B cell (primary cell): ENCODE measurements around the gene SPEN. TPM values are rescaled to one million over a fixed set of nuclear protein-coding genes. Genes with fewer than 3 reads are reported as not detected.

ENCODE experiments used
- ATAC-seq: fragments of 200-7000 bp; cut with Tn5 transposase; one replicate; pipeline ENCODE4 v1.10.0; 2021; ENCODE audit warnings: low read depth, mild to moderate bottlenecking, moderate number of reproducible peaks, moderate library complexity
- CTCF ChIA-PET: fragments of 350-600 bp; sonication (Branson Sonifier 250); formaldehyde crosslinking; loops from one replicate; lab custom pipeline; 2021; ENCODE audit warnings: antibody characterized with exemption, inconsistent platforms; lab: Charles Lee
- POLR2A ChIA-PET: fragments of 350-600 bp; sonication (Branson Sonifier 250); formaldehyde crosslinking; loops from one replicate; lab custom pipeline; 2021; ENCODE audit warnings: antibody characterized with exemption; lab: Charles Lee
- DNase-seq: peaks from one replicate; pipeline ENCODE4 v3.0.0; 2013
- H2AFZ ChIP-seq: 2 replicates; pipeline ENCODE4 v1.6.1; 2012; ENCODE audit warnings: mild to moderate bottlenecking, low read depth, low read length; ENCODE audit not compliant: insufficient read depth, poor library complexity, severe bottlenecking
- H3K27ac ChIP-seq, 2 donors: 1 replicate in 1 of 2; 2 replicates in 1 of 2; pipeline ENCODE4 v1.5.1; 2012 to 2013; ENCODE audit warnings: low read length in 2 of 2, mild to moderate bottlenecking in 2 of 2, moderate library complexity in 1 of 2
- H3K27me3 ChIP-seq, 4 experiments: fragments of 200-600 bp in 1 of 4; sonication (generic) in 1 of 4; replicated peaks in 1 of 4; 1 replicate in 2 of 4; 2 replicates in 2 of 4; pipeline versions ENCODE4 v1.6.1 to v1.7.0; 2013 to 2016; ENCODE audit warnings: low read length in 3 of 4, mild to moderate bottlenecking in 2 of 4, mixed read lengths in 1 of 4, moderate library complexity in 1 of 4; ENCODE audit not compliant: insufficient read depth in 4 of 4, control insufficient read depth in 3 of 4; ENCODE audit errors: control extremely low read depth in 1 of 4
- H3K36me3 ChIP-seq, 2 experiments: replicated peaks in 1 of 2; 1 replicate in 1 of 2; 2 replicates in 1 of 2; pipeline versions ENCODE4 v1.6.1 to v1.7.1; 2013; ENCODE audit warnings: low read length in 1 of 2; ENCODE audit not compliant: insufficient read depth in 2 of 2, control insufficient read depth in 1 of 2; ENCODE audit errors: control extremely low read depth in 1 of 2, extremely low read depth in 1 of 2
- H3K4me1 ChIP-seq, 2 donors: fragments of 200-600 bp in 1 of 2; sonication (generic) in 1 of 2; 1 replicate in 1 of 2; 2 replicates in 1 of 2; pipeline versions ENCODE4 v1.5.1 to v1.6.1; 2013 to 2017; ENCODE audit warnings: low read length in 2 of 2; ENCODE audit not compliant: control insufficient read depth in 2 of 2, insufficient read depth in 2 of 2
- H3K4me2 ChIP-seq: replicated peaks from 2 replicates; pipeline ENCODE3; 2012; ENCODE audit warnings: mild to moderate bottlenecking, low read depth, low read length; ENCODE audit not compliant: poor library complexity, severe bottlenecking
- H3K4me3 ChIP-seq, 5 experiments: fragments of 200-600 bp in 1 of 5; sonication (generic) in 1 of 5; 1 replicate in 3 of 5; 2 replicates in 2 of 5; pipeline versions ENCODE4 v1.5.1 to v1.7.0; 2011 to 2016; ENCODE audit warnings: low read length in 4 of 5, mild to moderate bottlenecking in 4 of 5, low read depth in 2 of 5, control low read depth in 1 of 5, moderate library complexity in 1 of 5; ENCODE audit not compliant: insufficient read depth in 1 of 5; ENCODE audit errors: control extremely low read depth in 1 of 5, extremely low read depth in 1 of 5
- H3K79me2 ChIP-seq: fragments of 200-600 bp; sonication (generic); one replicate; pipeline ENCODE4 v1.6.0; 2016; ENCODE audit warnings: low read length; ENCODE audit not compliant: control insufficient read depth, insufficient read depth
- H3K9ac ChIP-seq: fragments of 200-600 bp; sonication (generic); 2 replicates; pipeline ENCODE4 v1.6.1; 2017; ENCODE audit warnings: mild to moderate bottlenecking, low read length, moderate library complexity
- H3K9me3 ChIP-seq, 3 donors: one replicate each; pipeline versions ENCODE4 v1.6.1 to v1.7.1; 2013; ENCODE audit warnings: low read length in 2 of 3; ENCODE audit not compliant: control insufficient read depth in 2 of 3, insufficient read depth in 1 of 3; ENCODE audit errors: control extremely low read depth in 1 of 3
- H4K20me1 ChIP-seq: 2 replicates; pipeline ENCODE4 v1.6.0; 2012; ENCODE audit warnings: mild to moderate bottlenecking, low read length; ENCODE audit not compliant: insufficient read depth, control insufficient read depth, poor library complexity, severe bottlenecking
- H3K27ac Mint-ChIP-seq: one replicate; pipeline ENCODE4 v1.8.0; 2021; ENCODE audit warnings: mixed read lengths
- H3K27me3 Mint-ChIP-seq: one replicate; pipeline ENCODE4 v1.8.0; 2021; ENCODE audit warnings: mixed read lengths
- H3K4me1 Mint-ChIP-seq: one replicate; pipeline ENCODE4 v1.8.0; 2021; ENCODE audit warnings: mixed read lengths
- H3K4me3 Mint-ChIP-seq: one replicate; pipeline ENCODE4 v1.8.0; 2021; ENCODE audit warnings: mixed read lengths
- H3K9me3 Mint-ChIP-seq: one replicate; pipeline ENCODE4 v1.8.0; 2022; ENCODE audit warnings: mixed read lengths; ENCODE audit not compliant: insufficient read depth
- CTCF ChIP-seq: fragments of 200-600 bp; IDR thresholded peaks from one replicate; pipeline ENCODE4 v1.8.0; 2022; ENCODE audit warnings: antibody characterized with exemption, mild to moderate bottlenecking
- EZH2 ChIP-seq: IDR thresholded peaks from 2 replicates; pipeline ENCODE4 v1.6.1; 2012; ENCODE audit warnings: borderline replicate concordance, low read depth, mild to moderate bottlenecking, moderate library complexity, low read length; ENCODE audit not compliant: insufficient read depth, poor library complexity, severe bottlenecking
- WGBS: methylation state at CpG from one replicate; pipeline ENCODE4 v1.1.5; 2013; ENCODE audit warnings: missing lambda C conversion rate; ENCODE audit not compliant: insufficient coverage; 5-methylcytosine and 5-hydroxymethylcytosine counted together
- intact Hi-C: fragments of 100-400 bp; cut with micrococcal nuclease; formaldehyde crosslinking; loops from one replicate; pipeline ENCODE4 v1.10.0; 2022
- polyA plus RNA-seq: library from polyadenylated mRNA; depleted of rRNA; stranded (reverse); fragments of >200 nt; gene quantifications from 2 replicates; pipeline ENCODE4 v1.2.3, GENCODE V29; 2012
- total RNA-seq, 2 donors: library from RNA; stranded (reverse); fragments of 120-200 nt in 1 of 2; gene quantifications; 1 replicate in 1 of 2; 2 replicates in 1 of 2; pipeline versions ENCODE4 v1.2.3 to v1.2.4, GENCODE V29; 2013 to 2022

SPEN gene
- total and polyA plus RNA-seq, 2 donors (not counting 1 experiment from before 2014, with no cell fraction given): 29.1 to 126 TPM

- Histone ChIP-seq H3K9ac (no peak overlapping the region), H3K27me3 (no peaks in the 10 kb centered on the region), H3K4me2 (peak overlapping the region; percentile 72), H3K4me1 (peaks cover 56 to 67% of the 10 kb centered on the region in 2 donors), H4K20me1 (no peaks in the 10 kb centered on the region), H3K4me3 (no peak overlapping the region), H3K36me3 (peaks cover 0 to 25% of the 10 kb centered on the region in 2 experiments), H3K79me2 (peaks cover 64% of the 10 kb centered on the region), H3K9me3 (peaks cover 0 to 4% (median 0%) of the 10 kb centered on the region in 3 donors), H3K27ac (peak overlapping the region; percentile 86 to 88), H2AFZ (no peak overlapping the region)
- peak overlapping the region; percentile 60 for H3K4me3 Mint-ChIP-seq
- TF ChIP-seq CTCF (no peak), EZH2 (no peak)
- no peak for DNase-seq
- ChIA-PET POLR2A (interaction anchor here (0.7 to 1.5 kb wide), 2 partner anchors 9 to 134 kb away, joined by 3 to 11 read pairs; partner anchors contain the start of gene ZBTB17), CTCF (interaction anchor here (0.6 to 2.3 kb wide), 5 partner anchors 8 to 89 kb away, joined by 3 to 6 read pairs (median 5); partner anchors contain the start of gene ZBTB17)
- 100% methylated on average over 2 of the region's 6 CpGs for WGBS
- H3K27me3 Mint-ChIP-seq: no peaks in the 10 kb centered on the region
- intact Hi-C loops: loop anchor here (1.0 to 5.0 kb wide), 4 partner anchors 8 to 285 kb away; partner anchors contain the start of gene PLEKHM2
- ATAC-seq: no peak
- H3K9me3 Mint-ChIP-seq: no peaks in the 10 kb centered on the region
- H3K4me1 Mint-ChIP-seq: peaks cover 61% of the 10 kb centered on the region
- peak overlapping the region; percentile 84 for H3K27ac Mint-ChIP-seq
Observed at GRCh38 chr1:15966956-15967344, 119.4 kb downstream of the SPEN start.

- peaks cover 64% of the 10 kb centered on the region for H3K79me2 ChIP-seq
- peaks cover 60% of the 10 kb centered on the region for H3K4me1 Mint-ChIP-seq
- no peaks in the 10 kb centered on the region for H3K27me3 Mint-ChIP-seq
- H3K27me3 ChIP-seq: no peaks in the 10 kb centered on the region
- H3K4me1 ChIP-seq: peaks cover 46 to 55% of the 10 kb centered on the region in 2 donors
- H3K27ac Mint-ChIP-seq: peak overlapping the region; percentile 68
- 95% methylated on average over 3 of the region's 5 CpGs for WGBS
- TF ChIP-seq CTCF (no peak), EZH2 (no peak)
- H3K4me3 ChIP-seq: no peak overlapping the region
- ATAC-seq (no peak), DNase-seq (no peak)
- no peak overlapping the region for H3K4me2 ChIP-seq
- H3K27ac ChIP-seq: peak overlapping the region in 1 of 2 donors; percentile 86
- intact Hi-C loops: loop anchor here (5.0 kb wide), 1 partner anchor 286 kb away; the partner anchor contains the start of gene PLEKHM2
- no peaks in the 10 kb centered on the region for H4K20me1 ChIP-seq
- H3K9me3 Mint-ChIP-seq: no peaks in the 10 kb centered on the region
- peaks cover 2 to 36% of the 10 kb centered on the region in 2 experiments for H3K36me3 ChIP-seq
- peaks cover 0 to 4% (median 0%) of the 10 kb centered on the region in 3 donors for H3K9me3 ChIP-seq
- no peak overlapping the region for H2AFZ ChIP-seq
- H3K4me3 Mint-ChIP-seq: no peak overlapping the region
- POLR2A ChIA-PET: no interaction called here
- no peak overlapping the region for H3K9ac ChIP-seq
- CTCF ChIA-PET: no interaction called here
Observed at GRCh38 chr1:15968172-15968571, 120.7 kb downstream of the SPEN start.
